Activated gamma-delta T cell treated with anti-CD3 and anti-CD28 coated beads, Interleukin-2, amount 50 U/mL, for 16 hours (primary cell): ENCODE results near the gene CATSPERD.
"Not testable (repeated sequence)": the region's sequence is repeated elsewhere in the genome, so short reads cannot be mapped to it uniquely, and the experiment has no call there.

Source experiments
- DNase-seq: peaks from one replicate; pipeline ENCODE4 v3.0.0-alpha.2; 2020; ENCODE audit warnings: low read depth

Gene CATSPERD

GRCh38 chr19:5697022-5697889 lies 23.2 kb upstream of the CATSPERD start:
- DNase-seq: no peak

DNA sequence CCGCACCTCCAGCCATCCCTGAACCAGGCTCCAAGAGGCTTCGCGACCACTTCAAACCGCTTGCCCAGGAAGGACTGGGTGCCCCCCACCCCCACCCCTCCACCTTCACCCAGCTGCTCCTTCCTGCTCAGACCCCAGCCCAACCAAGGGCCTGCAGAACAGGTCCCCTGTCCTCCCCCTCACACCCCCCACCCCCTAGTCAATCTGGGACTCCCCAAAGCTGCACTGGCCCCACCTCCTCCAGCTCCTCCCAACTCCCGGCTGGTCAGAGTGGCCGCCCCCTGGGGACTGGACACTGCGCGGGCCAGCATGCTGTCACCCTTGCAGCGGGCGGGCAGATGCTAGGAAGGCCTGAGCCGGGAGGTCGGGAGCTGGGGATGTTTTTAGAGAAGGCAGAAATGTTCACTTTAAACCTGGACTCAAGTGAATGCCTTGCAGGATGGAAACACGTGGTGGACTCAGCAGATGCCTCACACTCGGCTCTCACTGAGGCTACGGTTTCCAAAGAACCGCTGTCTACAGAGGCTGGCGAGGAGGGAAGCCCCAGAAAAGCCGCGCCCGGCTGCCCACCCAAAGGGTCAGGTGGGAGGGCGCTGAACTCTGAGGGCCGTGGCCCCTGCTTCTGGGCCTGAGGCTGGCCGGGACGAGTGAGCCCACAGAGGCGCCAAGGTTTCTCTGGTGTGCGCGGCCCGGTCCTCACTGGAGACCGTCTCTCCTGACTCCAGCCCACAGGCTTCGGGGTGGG lies 22.4 kb upstream of the CATSPERD start:
- DNase-seq: no peak

- no peak for DNase-seq
Observed at GRCh38 chr19:5698635-5699422, 21.6 kb upstream of the CATSPERD start.

DNA sequence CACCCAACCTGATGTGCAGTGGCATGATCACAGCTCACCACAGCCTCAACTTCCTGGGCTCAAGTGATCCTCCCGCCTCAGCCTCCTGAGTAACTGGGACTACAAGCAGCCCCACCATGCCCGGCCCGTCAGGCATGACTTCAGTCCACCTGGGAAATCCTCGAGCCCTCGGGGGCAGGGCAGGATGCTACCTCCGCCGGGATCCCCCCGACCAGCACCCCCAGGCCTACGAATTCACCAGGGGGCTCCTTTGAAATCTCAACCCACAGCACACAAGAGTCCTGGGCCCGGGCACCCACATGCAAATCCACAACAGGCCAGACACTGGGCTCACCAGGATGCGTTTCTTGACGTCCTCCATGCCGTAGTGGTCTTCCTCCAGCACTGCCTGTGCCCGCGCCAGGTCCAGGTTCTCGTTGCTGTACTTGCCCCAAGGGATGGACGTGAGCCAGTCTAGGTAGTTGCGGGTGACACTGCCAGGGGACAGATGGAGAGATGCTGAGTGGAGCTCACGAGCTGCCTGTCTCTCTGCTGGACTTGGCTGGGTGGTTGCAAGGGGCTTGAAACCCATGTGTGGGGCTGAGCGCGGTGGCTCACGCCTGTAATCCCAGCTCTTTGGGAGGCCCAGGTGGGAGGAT lies 19.9 kb upstream of the CATSPERD start:
- no peak for DNase-seq

DNA sequence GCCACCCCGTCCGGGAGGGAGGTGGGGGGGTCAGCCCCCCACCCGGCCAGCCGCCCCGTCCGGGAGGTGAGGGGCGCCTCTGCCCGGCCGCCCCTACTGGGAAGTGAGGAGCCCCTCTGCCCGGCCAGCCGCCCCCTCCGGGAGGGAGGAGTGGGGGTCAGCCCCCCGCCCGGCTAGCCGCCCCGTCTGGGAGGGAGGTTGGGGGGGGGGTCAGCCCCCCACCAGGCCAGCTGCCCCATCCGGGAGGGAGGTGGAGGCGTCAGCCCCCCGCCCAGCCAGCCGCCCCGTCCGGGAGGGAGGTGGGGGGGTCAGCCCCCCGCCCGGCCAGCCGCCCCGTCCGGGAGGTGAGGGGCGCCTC lies 18.4 kb upstream of the CATSPERD start:
- not testable (repeated sequence) for DNase-seq

GRCh38 chr19:5703819-5704818 lies 16.3 kb upstream of the CATSPERD start:
- no peak for DNase-seq

GRCh38 chr19:5705552-5705951 lies 14.9 kb upstream of the CATSPERD start:
- no peak for DNase-seq

DNA sequence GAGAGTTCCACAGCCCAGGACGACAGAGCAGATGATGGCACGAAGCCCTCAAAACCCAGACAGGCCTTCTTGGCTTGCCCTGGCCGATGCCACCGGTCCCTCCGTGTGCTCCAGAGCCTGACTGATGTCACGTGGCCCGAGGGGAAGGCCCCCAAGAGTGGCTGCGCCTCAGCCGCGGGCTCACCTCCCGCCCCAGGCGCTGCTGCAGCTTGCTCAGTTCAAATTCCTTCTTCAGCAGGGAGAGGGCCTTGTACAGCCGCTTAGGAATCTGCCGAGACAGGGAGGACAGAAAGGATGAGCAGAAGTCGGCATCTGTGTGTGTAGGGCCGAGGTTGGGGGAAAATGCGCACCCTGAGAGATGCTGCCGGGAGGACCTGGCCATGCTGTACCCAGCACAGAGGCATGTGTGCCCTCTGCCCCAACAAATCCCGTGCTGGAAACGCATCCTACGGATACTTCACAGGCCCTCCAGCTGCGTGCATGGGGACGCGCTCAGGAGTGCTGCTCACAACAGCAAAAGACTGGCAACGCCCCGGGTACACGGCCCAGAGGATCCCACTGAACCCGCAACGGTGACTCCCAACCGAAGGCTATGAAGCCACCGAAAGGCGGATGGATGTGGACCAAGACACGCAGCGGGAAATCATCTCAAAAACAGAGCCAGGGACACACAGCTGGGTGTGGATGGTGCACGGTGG lies 13.4 kb upstream of the CATSPERD start:
- no peak for DNase-seq

GRCh38 chr19:5707576-5708575 lies 12.6 kb upstream of the CATSPERD start:
- no peak for DNase-seq

- no peak for DNase-seq
Observed at GRCh38 chr19:5711025-5711424, 9.4 kb upstream of the CATSPERD start.

DNA sequence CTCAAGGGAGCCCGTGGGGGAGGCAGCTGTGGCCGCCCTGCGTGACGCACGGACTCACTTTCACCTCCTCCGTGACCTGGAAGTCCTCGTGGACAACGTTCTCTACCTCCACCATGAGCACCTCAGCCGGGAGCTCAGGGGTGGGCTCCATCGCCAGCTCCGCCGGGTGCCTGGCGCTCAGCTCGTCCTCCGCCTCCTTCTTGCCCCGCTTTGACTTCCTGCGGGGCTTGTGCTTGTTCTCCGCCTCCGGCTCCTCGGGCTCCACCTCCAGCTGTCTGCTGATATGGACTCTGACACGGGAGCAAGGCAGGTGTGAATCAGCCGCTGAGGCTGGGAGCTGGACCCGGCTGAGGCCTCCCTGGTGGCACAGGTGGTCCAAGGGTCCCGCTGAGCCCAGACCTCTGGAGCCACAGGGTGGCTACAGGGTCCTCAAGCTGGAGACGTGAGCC lies 8.7 kb upstream of the CATSPERD start:
- no peak for DNase-seq

DNA sequence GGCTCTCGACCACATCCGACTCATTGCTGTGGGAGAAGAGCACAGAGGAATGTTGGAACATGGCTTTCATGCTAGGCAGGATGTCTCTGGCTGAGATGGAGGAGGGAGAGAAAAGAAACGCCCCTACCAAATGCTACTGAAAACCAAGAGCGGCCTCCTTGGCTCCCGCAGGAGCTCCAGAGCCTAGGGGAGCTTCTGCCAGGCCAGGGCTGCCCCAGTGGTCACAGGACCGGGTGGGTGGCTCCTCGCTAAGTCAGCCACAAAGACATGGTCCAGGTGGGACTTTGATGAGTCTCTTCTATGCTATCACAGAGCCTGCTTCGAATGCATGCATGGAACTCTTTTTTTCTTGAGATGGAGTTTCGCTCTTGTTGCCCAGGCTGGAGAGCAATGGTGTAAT lies 7.2 kb upstream of the CATSPERD start:
- DNase-seq: no peak

GRCh38 chr19:5714816-5715215 lies 5.6 kb upstream of the CATSPERD start:
- no peak for DNase-seq

GRCh38 chr19:5717215-5717935 lies 3.1 kb upstream of the CATSPERD start:
- no peak for DNase-seq

- no peak for DNase-seq
Observed at GRCh38 chr19:5718037-5718578, 2.3 kb upstream of the CATSPERD start.

GRCh38 chr19:5718579-5719273 lies 1.7 kb upstream of the CATSPERD start:
- peak; percentile 29 for DNase-seq

DNA sequence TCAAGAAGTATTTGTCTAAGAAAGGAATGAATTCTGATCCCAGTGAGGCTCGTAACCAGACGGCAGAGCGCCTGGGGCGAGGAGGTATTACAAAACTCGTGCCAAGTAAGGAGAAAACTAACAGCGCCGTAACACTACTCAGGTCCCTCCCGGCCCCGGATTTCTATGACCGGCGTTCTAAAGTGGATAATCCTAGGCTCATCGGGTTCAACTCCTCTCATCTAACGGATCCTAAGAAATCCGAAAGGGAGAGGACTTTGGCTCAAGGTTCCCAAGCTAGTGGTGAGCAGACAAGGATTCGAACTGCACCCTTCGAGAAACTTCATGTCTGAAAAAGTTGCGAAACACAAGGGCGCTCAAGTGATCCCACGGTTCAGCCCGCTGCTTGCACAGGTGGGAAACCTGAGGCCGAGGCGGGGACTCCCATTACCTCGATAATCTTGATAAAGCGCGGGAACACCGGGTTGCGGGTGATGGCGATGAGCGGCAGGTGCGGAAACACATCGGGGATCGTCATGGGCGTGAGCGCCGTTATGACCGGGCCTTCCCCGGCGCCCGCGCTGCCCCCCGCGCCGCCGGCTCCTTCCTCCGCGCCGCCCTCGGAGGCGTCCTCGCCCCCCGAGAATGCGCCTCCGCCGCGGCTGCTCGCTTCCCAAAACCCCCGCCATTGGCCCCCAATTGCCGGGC lies 1.0 kb upstream of the CATSPERD start:
- DNase-seq: no peak
